KBM-7 (cell line): ENCODE measurements around the gene VPS51.
A peak's percentile ranks its signal among the peaks of the same experiment; 100 is the strongest.

ENCODE experiments used
- DNase-seq: peaks from one replicate; pipeline ENCODE4 v3.0.0-alpha.2; 2015
- in situ Hi-C: fragments of 300-500 bp; cut with MboI; formaldehyde crosslinking; loops from 2 replicates; pipeline ENCODE4 v1.14.3; 2020; ENCODE audit warnings: low sequenced_read_pairs, low pct_unique_long_range_greater_than_20kb, mixed read lengths

Gene VPS51

GRCh38 chr11:65102142-65103095, 6.4 kb downstream of the VPS51 start:
- no peak for DNase-seq
- in situ Hi-C loops: no loop called here

DNA sequence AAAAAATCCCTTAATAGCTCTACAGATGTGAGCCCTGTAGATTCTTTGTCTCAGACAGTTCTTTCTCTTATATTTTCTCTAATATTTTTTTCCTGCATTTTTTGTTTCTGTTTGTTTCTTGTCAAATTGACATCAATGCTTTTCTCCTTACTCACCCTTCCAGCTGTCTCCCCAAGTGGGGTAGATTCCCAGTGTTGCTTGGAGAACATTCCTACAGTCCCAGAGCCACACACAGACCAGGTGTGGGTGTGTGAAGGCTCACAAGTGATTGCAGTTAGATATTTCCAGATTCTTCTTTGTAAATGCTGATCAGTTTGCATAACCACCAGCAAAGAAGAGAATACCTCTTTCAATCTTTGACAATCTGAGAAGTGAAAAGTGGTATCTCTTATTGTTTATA, 7.5 kb downstream of the VPS51 start:
- in situ Hi-C loops: no loop called here
- DNase-seq: no peak

DNA sequence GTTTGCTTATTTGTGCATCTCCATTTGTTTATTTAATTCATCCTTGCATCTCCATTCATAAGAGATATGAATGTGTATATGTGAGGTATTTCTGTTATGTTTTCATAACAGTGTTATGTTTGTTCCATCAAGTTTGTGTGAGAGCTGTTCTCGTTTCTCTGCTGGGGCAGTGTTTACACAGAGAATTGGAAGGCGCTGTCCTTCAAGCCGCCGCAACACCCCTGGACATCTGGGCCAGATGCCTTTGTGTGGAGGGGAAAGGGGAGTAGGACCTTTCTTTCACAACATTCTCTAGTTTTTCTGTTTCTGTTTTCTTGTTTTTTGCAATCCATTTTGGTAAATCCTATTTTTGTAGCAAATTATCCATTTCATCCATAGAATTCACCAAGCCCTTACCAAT, 8.6 kb downstream of the VPS51 start:
- in situ Hi-C loops: no loop called here
- DNase-seq: no peak

DNA sequence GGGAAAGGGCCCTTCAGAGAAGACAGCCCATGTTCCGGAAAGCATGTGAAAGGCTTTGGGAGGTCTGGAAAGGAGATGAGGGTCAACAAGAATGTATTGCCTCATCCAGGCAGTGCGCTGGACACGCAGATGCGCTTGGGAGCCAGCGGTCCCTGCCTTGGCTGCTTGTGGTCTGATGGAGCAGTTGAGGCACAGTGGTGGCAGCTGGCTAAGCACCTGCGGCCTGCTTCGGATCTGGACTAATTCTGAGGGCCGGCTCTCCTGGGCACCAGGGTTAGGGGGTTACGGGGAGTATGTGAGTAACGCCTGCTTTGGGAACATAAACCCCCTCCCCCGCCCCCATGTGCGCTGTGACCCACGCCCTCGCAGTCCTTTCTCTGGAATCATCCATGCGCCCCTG, 11.1 kb downstream of the VPS51 start:
- in situ Hi-C loops: no loop called here
- no peak for DNase-seq

DNA sequence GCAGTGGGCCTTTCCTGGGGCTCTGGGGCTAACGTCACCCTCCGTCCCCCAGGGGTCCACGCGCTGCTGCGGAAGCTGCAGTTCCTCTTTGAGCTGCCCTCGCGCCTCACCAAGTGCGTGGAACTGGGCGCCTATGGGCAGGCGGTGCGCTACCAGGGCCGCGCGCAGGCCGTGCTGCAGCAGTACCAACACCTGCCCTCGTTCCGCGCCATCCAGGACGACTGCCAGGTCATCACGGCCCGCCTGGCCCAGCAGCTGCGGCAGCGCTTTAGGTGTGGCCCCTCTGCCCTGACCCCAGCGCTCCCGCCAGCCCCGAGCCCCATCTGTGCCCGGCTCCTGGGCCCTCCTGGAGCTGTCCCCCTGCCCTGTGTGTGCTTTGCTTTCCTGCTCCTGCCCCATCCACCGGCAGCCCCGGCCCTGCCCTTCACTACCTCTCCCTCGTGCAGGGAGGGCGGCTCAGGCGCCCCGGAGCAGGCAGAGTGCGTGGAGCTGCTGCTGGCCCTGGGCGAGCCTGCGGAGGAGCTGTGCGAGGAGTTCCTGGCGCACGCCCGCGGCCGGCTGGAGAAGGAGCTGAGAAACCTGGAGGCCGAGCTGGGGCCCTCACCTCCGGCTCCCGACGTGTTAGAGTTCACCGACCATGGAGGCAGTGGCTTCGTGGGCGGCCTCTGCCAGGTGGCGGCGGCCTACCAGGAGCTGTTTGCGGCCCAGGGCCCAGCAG, 11.9 kb downstream of the VPS51 start:
- no peak for DNase-seq
- in situ Hi-C loops: no loop called here

DNA sequence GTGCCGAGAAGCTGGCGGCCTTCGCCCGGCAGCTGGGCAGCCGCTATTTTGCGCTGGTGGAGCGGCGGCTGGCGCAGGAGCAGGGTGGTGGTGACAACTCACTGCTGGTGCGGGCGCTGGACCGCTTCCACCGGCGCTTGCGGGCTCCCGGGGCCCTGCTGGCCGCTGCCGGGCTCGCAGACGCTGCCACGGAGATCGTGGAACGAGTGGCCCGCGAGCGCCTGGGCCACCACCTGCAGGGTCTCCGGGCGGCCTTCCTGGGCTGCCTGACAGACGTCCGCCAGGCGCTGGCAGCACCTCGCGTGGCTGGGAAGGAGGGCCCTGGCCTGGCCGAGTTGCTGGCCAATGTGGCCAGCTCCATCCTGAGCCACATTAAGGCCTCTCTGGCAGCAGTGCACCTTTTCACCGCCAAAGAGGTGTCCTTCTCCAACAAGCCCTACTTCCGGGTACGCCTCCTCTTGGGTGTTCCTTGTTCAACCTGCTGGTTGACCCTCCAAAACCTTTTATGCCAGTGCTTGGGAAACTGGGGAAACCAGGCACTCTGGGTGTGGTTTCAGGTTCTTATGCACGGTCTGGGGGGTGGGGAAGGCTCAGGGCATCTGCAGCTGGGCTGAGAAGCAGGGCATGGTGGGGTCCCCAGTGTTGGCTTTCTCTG, 12.6 kb downstream of the VPS51 start:
- DNase-seq: no peak
- in situ Hi-C loops: no loop called here

DNA sequence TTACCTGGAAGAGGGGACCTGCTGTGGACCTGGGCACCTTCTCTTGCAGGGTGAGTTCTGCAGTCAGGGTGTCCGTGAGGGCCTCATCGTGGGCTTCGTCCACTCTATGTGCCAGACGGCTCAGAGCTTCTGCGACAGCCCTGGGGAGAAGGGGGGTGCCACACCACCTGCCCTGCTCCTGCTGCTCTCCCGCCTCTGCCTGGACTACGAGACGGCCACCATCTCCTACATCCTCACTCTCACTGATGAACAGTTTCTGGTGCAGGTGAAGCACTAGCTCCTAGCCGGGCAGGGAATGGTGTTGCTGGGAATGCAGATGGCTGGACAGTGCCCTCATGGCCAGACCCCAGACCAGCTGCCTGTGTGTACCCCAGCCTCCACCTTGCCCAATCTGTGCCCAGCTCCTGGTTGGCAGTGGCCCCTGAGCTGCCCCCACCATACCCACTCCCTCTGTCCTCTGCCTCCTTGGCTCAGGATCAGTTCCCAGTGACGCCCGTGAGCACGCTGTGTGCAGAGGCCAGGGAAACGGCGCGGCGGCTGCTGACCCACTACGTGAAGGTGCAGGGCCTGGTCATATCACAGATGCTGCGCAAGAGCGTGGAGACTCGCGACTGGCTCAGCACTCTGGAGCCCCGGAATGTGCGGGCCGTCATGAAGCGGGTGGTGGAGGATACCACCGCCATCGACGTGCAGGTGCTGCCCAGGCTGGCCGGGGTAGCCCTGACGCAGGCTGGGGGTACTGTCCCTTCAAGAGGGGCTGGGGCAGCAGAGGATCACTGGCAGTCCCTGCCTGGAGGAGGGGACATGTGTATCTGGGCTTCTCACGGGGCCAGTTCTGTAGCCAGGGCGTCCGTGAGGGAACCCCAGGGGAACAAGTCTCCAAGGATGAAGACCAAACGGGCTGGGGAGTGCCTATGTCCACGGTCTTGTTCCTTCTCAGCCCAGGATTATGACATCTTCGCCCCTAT, 13.5 kb downstream of the VPS51 start:
- in situ Hi-C loops: no loop called here
- no peak for DNase-seq

- peak; percentile 93 for DNase-seq
- in situ Hi-C loops: no loop called here
These were observed 14.4 kb downstream of the VPS51 start for GRCh38 chr11:65110354-65110861.

DNA sequence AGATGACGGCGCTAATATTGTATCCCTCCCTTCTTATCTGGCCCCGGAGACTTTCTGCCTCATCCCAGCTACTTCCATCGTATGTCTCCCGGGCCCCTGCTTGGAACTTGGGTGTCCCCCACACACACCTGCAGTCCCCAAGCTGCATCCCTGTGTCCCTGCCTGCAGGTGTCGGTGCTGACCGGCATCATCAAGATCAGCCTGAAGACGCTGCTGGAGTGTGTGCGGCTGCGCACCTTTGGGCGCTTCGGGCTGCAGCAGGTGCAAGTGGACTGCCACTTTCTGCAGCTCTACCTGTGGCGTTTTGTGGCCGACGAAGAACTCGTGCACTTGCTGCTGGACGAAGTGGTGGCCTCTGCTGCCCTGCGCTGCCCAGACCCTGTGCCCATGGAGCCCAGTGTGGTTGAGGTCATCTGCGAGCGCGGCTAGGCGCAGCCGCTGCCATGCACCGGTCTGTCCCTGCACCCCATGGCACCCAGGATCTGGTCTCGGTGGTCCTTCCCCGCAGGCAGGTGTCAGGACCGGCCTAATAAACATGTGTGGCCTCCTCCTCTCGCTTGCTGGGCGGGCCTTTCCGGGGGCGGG, 15.2 kb downstream of the VPS51 start:
- in situ Hi-C loops: no loop called here

DNA sequence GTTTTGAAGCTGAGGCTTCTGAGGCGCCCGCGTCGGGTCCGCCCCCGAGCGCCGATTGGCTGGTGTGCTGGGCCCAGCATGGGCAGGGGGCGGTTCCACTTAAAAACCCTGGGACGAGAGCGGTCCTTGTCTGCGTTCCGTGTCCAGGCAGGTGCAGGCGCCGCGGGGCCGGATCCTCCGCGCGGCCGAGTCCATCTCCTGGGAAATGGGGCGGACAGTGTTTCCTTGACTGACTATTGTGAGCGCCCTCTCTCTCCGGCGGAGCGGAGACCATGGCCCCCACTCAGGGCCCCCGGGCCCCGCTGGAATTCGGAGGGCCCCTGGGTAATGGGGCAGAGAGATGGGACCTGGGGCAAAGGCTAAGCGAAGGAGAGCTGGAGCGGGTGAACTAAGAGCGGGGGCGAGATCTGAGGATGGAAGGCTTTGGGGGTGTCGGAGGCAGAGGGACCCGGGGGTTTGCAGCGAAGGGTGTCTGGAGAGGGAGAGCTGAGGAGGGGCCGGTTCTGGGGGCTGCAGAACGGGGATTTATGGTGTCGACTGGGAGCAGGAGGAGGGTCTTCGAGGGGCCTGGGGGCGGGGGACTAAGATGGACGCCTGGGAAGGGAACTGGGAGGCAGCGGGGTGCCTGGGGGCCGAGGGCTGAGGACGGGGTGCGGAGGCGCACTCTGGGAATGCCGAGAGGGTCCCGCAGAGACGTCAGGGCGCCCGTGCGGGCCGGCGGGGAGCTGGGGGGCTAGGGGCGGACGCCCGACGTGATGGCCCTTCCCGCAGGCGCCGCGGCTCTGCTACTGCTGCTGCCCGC, 15.9 kb downstream of the VPS51 start, which contains the start of gene TM7SF2:
Gene TM7SF2 (plus strand): TSS at position 129 of the 802 bp plus-strand sequence. CDS start 144 bp downstream, at position 273.
- in situ Hi-C loops: no loop called here
- peak; percentile 96 for DNase-seq

More for the DNA sequence above, 15.2 kb downstream of the VPS51 start:
- no peak for DNase-seq

GRCh38 chr11:65112546-65113360, 16.7 kb downstream of the VPS51 start:
- in situ Hi-C loops: no loop called here

GRCh38 chr11:65113361-65113756, 17.3 kb downstream of the VPS51 start:
- in situ Hi-C loops: no loop called here
- no peak for DNase-seq

More at GRCh38 chr11:65112546-65113360, 16.7 kb downstream of the VPS51 start:
- DNase-seq: peak; percentile 76

- in situ Hi-C loops: no loop called here
- DNase-seq: no peak
These were observed 17.8 kb downstream of the VPS51 start for GRCh38 chr11:65113839-65114238.

- DNase-seq: no peak
- in situ Hi-C loops: no loop called here
These were observed 18.6 kb downstream of the VPS51 start for GRCh38 chr11:65114538-65115171.

GRCh38 chr11:65115361-65116082, 19.5 kb downstream of the VPS51 start:
- in situ Hi-C loops: no loop called here
- DNase-seq: no peak
